Adipose tissue (tissue), 3 donors: ENCODE data around the gene KIF25. TPM values are rescaled to one million over a fixed set of nuclear protein-coding genes. Genes with fewer than 3 reads are reported as not detected.

ENCODE experiments used
- H3K27ac ChIP-seq: one replicate; pipeline ENCODE4 v1.5.1; 2013; ENCODE audit warnings: low read depth, low read length
- WGBS, 3 donors: extraction: QIAGEN DNeasy Blood & Tissue Kit; methylation state at CpG; one replicate each; pipeline ENCODE4 v1.1.7; 2013; 5-methylcytosine and 5-hydroxymethylcytosine counted together
- polyA plus RNA-seq, 3 donors: library from polyadenylated mRNA; stranded (reverse); fragments of 200-250 nt; gene quantifications; one replicate each; pipeline ENCODE4 v1.2.3, GENCODE V29; 2013
- donor health status: healthy with polysubstance abuse.
- donor health status: Bipolar disorder and iron deficiency.
- donor health status: healthy.

KIF25 gene, protein sequence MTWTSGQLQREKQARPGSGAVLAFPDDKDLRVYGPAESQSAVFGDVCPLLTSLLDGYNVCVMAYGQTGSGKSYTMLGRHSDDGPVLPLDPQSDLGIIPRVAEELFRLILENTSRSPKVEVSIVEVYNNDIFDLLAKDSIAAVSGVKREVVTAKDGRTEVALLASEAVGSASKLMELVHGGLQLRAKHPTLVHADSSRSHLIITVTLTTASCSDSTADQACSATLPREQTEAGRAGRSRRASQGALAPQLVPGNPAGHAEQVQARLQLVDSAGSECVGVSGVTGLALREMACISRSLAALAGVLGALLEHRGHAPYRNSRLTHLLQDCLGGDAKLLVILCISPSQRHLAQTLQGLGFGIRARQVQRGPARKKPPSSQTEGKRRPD
- 1 to 10 TPM in 1 of 3 donors, under 1 TPM in 2; 0.22 to 1.6 (median 0.65) TPM for polyA plus RNA-seq

DNA sequence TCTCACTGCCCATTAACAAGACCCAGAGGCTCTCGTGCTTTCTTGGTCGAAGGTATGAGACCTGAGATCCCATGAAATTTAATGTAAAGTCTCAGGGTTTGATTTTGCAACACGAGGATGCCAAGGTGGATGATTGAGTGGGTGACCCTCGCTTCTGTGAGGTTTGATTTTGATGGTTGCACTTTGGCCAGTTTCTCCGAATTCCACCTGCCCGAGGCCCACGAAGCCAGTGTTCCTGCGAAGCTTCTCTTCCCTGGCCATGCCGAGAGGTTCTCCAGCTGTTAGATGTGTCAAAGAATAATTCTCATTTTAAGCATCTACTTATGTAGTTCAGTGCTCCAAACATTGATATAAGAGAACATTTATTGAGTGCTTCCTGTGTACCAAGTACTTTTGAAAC lies at the start of gene KIF25:
TSS of gene KIF25 (plus strand) at position 30 of the 400 bp plus-strand sequence. CDS start 31,915 bp downstream, outside the sequence.
- H3K27ac ChIP-seq: no peak within 1 kb of the TSS
- 56 to 76% (median 76%) methylated on average over 9 of the region's 9 CpGs for WGBS, 3 donors

DNA sequence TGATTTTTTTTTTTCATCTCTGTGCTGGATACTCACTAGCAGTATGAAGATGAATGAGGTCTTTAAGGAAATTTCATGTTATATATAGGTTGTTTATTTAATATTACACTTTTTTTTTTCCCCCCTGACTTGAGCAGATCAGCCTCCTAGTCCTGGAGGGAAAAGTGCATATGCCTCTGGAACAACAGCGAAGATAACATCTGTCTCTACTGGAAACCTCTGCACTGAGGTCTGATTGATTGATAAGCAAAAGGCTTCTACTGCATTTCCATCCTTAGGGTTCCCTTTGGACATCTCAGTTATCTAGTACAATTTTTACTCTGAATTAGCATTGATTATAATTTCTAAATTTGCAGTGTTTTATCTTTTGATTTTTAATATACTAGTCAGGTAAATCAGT lies 49.8 kb upstream of the KIF25 start:
- no peak overlapping the region for H3K27ac ChIP-seq
- WGBS, 3 donors: 91 to 95% (median 92%) methylated on average over 1 of the region's 1 CpG

DNA sequence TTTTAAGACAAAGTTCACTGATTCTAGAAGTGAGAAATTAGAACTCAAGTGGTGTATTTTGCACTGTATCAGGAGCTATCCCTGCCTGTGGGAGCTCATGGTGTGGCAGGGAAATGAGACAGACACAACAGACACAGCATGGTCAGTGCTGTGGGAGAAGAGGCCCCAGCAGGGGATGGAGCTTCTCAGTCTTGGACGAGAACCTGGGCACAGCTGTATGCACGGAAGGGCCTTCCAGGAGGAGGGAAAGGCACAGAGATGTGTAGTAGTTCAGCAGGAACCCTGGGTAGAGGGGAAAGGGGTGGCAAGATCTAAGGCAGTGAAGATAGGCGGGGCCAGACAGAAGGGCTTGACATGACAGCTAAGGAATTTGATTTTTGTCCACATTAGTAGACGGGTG lies 48.8 kb upstream of the KIF25 start:
- no peak overlapping the region for H3K27ac ChIP-seq
- 82 to 97% (median 87%) methylated on average over 4 of the region's 4 CpGs for WGBS, 3 donors

DNA sequence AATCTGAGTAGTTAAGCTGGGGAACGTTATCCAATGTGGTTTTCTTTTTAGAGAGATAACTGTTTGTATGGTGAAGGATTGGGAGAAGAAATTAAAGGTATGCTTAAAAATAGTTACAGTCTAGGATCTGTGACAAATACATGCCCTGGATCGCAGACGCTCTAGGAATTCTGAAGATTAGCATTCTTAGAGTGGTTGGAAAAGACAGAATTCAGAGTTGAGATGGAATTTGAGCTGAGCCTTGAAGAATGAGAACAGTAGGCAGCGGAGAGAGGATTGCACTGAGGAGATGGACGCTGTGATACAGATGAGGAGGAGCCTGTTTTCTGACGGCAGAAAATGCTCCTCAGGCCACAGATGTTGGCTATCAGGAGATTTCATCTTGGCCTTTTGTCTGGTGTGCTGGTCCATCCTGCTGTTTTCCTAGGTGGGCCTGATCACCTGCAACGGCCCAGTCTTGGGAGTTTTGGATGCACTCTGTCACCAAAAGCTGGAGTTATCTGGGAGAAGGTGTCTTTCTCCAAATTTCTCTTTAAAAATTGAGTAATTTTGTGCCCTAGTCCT lies 48.3 kb upstream of the KIF25 start:
- WGBS, 3 donors: 82 to 86% (median 84%) methylated on average over 7 of the region's 7 CpGs
- H3K27ac ChIP-seq: no peak overlapping the region

DNA sequence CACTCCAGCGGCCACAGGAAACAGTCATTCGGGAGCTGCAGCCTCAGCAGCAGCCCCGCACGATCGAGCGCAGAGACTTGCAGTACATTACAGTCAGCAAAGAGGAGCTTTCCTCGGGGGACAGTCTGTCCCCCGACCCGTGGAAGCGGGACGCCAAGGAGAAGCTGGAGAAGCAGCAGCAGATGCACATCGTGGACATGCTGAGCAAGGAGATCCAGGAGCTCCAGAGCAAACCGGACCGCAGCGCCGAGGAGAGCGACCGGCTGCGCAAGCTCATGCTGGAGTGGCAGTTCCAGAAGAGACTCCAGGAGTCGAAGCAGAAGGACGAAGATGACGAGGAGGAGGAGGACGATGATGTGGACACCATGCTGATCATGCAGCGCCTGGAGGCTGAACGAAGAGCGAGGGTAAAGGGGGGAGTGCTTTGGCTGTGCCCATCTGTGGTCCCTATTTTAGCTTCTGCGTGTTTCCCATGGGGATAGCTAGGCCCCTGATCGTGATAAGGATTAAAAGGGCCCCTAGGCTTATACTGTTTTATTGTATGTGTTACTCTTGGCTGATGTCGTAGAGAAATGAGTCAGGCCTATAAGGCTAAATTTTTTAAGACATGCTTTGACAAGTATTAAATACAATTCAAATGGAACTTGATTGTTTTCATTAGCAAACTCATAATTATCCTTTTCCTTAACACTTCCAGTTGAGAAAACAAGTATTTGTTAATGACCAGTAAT lies 45.5 kb upstream of the KIF25 start:
- 94 to 98% (median 97%) methylated on average over 29 of the region's 29 CpGs for WGBS, 3 donors
- H3K27ac ChIP-seq: no peak overlapping the region

DNA sequence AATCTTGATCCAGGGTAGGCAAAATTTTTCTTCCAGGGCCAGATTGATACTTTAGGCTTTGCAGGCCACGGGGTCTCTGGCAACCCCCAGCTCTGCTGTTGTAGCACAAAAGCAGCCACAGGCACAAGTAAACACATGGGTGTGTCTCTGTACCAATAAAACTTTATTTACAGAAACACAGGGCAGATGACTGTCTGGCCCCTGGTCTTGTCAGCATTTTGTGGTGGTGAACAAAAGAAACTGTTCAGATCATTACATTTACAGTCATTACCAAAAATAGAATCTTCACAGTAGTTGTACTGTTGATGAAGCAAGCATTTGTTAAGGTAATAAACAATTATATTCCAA lies 45.0 kb upstream of the KIF25 start:
- no peak overlapping the region for H3K27ac ChIP-seq
- 83 to 90% (median 88%) methylated on average over 1 of the region's 1 CpG for WGBS, 3 donors

DNA sequence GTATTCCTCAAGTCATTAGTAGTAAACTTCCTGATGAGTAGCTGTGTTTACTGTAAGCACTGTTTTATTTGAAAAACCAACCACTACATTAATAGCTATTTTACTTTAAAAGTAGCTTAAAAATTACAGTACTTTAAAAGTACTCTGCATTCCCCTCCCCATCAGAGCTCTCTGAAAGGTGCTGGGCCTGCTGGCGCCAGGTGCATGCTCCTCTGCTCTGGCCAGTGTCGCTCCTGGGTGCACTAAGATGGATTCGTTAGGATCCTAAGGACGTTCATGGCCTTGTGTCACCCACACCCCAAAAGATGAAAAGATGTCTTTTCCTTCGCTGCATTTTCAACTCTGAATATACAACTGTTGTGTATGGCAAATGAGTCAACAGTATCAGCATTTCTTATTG lies 43.9 kb upstream of the KIF25 start:
- no peak overlapping the region for H3K27ac ChIP-seq
- WGBS, 3 donors: 84 to 89% (median 86%) methylated on average over 5 of the region's 5 CpGs

DNA sequence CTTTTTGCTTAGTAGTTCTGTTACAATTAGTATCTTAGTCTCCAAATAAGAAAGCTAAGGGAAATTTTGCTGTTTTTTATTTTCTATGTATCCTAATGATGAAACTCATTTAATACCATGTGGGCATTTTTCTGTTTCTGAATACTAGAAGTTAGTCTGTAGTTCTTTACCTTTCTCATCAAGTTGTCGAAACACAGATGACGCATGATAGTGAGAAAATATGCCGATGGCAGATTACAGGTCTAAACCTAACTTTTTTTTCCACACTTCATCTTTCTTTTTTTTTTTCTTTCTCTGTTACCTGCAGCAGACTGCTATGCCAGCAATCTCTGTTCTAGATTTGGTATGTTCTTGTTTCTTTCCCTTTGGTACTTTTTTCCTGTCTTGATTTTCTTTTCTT lies 43.3 kb upstream of the KIF25 start:
- no peak overlapping the region for H3K27ac ChIP-seq
- 70 to 94% (median 93%) methylated on average over 3 of the region's 3 CpGs for WGBS, 3 donors

DNA sequence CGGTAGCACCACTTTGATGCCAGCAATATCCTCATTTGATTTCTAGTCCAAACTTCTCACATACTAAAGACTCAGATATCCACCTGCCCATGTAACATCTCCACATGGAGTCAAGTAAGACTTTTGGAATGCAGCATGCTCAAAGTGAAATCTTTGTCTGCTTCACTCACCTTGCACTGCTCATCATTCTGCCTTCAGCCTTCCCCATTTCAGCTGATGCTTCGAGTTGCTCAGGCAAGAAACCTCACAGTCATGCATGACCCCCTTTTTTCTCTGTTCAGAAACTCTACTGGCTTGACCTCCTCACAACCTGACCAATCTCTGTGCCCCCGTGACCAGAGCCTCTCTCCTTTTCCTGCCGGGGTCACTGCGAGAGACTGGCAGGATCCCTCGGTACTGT lies 41.0 kb upstream of the KIF25 start:
- WGBS, 3 donors: 96 to 97% (median 96%) methylated on average over 6 of the region's 6 CpGs

DNA sequence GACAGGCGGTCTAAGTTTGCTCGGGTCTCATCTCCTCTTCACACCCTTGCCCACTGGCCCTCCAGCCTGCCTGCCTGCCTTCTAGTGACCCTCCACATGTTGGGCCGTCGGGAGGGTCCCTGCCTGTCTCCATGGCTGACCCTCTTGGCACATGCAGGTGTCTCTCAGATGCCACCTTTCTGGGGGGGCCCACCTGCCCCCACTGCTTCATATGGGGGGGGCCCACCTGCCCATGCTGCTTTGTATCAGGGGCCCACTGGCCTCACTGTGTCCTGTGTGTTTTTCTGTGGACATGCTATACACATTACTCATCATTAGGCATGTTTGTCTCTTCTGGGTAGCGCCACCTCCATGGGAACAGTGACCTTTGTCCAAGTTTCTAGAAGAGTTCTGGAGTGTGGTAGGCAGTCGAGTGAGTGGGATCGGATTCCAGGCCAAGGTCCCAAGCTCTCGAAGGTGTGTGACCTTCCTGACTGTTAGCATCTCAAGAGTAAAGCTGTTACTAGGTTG lies 40.4 kb upstream of the KIF25 start:
- no peak overlapping the region for H3K27ac ChIP-seq
- 83 to 90% (median 87%) methylated on average over 8 of the region's 8 CpGs for WGBS, 3 donors

More for the DNA sequence above, 41.0 kb upstream of the KIF25 start:
- H3K27ac ChIP-seq: no peak overlapping the region

DNA sequence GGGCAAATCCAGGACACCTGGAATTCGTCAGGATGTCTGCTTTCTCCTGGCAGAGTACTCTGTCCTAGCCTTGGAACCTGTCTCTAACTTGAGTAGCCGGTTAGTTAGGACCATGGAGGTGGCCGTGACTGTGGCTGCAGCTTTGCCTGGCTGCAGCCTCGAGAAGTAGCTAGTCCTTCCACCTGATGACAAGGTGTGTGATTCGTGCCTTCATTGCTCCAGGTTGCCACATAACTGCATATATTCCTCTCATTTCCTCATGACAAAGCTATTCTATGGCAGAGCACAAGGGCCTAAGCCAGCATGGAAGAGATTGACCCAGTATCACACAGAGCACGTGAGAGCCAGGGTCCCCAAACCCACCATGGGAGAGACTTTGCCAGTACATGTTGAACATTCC lies 39.8 kb upstream of the KIF25 start:
- WGBS, 3 donors: 89 to 92% (median 91%) methylated on average over 6 of the region's 6 CpGs
- no peak overlapping the region for H3K27ac ChIP-seq

DNA sequence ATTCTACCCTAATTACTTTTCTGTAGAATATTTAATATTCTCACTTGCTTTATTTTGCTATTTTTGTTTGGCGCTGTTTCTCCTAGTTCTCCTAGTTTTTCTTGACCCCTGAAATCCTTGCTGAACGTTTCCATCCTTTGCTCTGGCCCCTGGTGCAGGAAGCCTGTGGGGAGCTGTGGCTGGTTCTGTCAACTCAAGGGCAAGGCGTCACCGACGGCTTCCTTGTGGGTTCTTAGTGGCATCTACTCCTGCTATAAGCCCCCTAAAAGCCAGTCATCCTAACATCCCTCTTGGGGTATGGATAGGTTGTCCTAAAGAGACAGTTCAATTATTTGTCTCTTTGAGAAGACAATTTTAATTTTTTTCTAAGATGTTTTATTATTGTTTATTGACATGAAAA lies 36.9 kb upstream of the KIF25 start:
- WGBS, 3 donors: 80 to 83% (median 80%) methylated on average over 5 of the region's 5 CpGs
- no peak overlapping the region for H3K27ac ChIP-seq

DNA sequence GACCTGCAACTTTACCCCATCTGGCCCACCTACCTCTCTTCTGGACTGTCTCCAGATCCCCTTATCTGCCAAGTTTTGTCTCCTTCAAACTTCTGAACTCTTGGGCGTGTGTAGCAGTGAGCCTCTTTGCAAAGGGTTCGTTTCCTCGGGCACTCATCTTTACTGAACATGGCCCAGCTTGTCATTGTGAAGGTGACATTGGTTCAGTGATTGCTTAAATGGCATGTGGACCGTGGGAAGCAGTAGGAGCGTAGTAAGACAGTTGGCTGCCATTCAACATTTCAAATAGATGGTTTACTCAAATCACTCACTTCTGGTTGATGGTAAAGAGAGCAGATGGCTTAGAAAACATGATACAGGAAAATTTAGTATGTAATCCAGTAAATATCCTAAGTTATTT lies 34.8 kb upstream of the KIF25 start:
- WGBS, 3 donors: 61 to 79% (median 76%) methylated on average over 5 of the region's 5 CpGs
- no peak overlapping the region for H3K27ac ChIP-seq

DNA sequence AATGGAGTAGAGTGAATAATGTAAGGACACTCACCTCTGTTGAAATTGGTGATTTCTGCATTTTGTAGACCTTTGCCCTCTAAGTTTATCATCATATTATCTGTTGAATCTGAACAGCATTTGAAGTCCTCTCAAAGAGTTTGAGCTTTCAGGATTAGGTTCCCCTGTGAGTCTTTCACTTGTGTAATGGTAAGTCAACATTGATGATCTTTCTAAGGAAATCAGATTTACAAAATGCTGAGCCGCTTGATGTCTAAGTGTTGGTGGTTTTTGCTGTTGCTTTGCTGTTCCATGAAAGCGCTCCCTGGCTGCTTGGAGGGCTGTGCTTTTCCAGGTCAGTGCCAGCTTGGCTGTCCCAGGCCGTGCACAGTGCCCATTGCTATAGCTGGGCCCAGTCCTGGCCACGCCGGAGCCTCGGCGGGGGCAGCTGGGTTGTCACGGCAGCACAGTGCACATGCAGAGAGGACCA lies 33.8 kb upstream of the KIF25 start:
- WGBS, 3 donors: 94 to 96% (median 95%) methylated on average over 8 of the region's 8 CpGs
- no peak overlapping the region for H3K27ac ChIP-seq

DNA sequence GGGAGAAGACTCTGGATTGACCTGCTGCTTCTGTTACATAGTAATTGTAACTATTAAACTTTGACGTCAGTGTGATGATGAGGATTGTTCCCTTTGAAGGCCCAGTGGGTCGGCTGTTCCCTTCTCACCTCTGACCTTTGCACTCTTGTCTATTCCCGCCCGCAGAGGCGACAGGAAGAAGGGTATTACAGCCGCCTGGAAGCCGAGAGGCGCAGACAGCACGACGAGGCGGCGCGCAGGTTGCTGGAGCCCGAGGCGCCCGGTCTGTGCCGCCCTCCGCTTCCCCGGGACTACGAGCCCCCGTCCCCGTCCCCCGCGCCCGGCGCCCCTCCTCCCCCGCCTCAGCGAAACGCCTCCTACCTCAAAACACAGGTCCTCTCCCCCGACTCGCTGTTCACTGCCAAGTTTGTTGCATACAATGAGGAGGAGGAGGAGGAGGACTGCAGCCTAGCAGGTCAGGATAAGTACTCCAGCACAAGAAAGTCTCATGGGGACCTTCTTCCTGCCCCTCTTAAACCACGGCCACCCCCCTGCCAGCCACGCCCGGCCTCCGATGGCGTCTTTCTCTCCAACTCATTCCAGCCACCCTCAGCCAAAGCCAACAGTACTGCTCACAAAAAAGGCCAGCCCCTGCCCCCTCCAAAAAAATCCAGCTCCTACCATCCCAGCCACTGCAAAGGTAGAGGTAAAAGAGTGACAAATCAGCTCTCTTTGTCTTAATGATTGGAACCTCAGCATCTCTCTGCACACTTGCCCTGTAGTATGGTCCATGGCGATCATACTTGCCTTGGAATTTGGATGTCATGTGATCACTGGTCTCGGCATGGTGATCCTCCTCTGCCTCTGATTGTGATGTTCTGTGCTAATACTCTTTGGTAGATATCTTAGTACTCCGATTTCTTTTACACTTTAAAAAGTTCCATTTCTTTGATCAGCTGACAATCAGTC lies 31.6 kb upstream of the KIF25 start:
- H3K27ac ChIP-seq: no peak overlapping the region
- WGBS, 3 donors: 68 to 79% (median 75%) methylated on average over 39 of the region's 39 CpGs

DNA sequence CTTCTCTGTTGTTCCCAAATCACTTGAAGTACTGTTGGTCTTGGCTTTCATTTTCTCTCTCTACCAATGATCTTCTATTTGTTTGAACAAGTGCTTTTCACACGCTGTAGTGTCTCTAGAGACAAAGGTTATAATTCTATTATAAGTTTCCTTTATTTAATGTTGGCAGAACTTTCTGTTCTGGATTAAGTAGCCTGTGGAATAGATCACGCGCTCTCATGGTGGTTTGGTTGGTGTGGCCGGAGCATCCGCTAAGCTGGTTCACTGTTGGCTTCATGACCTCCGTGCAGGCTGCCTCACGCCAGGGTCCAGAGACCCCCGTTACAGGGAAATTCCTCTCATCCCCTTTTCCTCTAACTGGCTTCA lies 30.9 kb upstream of the KIF25 start:
- whole genome bisulfite sequencing, 3 donors: 74 to 84% (median 79%) methylated on average over 8 of the region's 8 CpGs
- no peak overlapping the region for H3K27ac ChIP-seq

DNA sequence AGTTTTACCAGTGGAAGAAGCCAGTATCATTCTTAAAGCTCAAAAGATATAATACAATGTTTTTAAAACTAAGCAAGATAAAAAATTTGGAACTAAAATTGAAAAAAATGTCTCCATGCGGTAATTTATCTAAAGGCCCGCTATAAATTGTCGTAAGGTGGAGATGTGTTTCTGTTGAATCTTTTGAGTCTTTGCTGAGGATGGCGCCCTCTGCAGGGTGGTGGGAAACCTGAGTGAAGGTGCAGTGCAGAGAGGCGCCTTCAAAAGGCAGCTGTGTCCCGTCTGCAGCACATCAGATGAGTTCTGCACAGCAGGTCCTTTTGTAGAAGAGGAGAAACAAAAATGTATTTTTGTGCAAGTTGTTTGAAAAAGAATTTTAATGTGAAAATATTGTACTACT lies 29.4 kb upstream of the KIF25 start:
- 71 to 86% (median 85%) methylated on average over 6 of the region's 6 CpGs for WGBS, 3 donors
- H3K27ac ChIP-seq: no peak overlapping the region

DNA sequence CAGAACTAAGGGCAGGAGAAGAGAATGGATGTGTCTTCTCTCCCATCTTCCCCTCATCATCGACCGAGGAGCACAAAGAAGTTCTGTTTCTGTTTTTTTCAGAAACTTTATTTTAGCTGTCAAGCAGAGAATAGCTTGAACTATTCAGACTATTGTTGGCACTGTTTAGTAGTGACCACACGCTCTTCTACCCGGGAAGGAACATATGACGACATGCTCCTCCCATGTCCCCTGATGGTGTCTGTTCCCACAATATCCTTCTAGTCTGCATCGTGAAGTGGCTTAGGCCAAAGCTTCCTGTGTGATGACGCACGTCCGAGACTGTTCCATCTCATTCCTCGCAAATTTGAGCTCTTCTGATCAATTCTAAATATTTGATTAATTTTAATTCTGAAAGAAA lies 27.2 kb upstream of the KIF25 start:
- WGBS, 3 donors: 75 to 85% (median 80%) methylated on average over 10 of the region's 10 CpGs
- no peak overlapping the region for H3K27ac ChIP-seq
